HepG2 (cell line): ENCODE results near the gene UBAP1. TPM values are rescaled to one million over a fixed set of nuclear protein-coding genes. Genes with fewer than 3 reads are reported as not detected.

Experiments used
- ATAC-seq: fragments of 200-7000 bp; cut with Tn5 transposase; 3 replicates; pipeline ENCODE4 v1.9.1; 2020; ENCODE audit warnings: mild to moderate bottlenecking, moderate library complexity
- BruUV-seq: library from RNA; stranded (reverse); fragments of 400-500 nt; replicated peaks from 2 replicates; lab custom pipeline; 2021; lab: Mats Ljungman, UMichigan
- CTCF ChIA-PET: fragments of 300-600 bp; formaldehyde crosslinking; extraction: SDS; loops from one replicate; lab custom pipeline; 2021; ENCODE audit warnings: low total read pairs, inconsistent platforms, low intra/inter-chr PET ratio; lab: Yijun Ruan, JAX
- POLR2A ChIA-PET: fragments of 350-600 bp; sonication (Branson Sonifier 250); formaldehyde crosslinking; loops from one replicate; lab custom pipeline; 2020; ENCODE audit warnings: antibody characterized with exemption, inconsistent platforms; lab: Yijun Ruan, JAX
- DNase-seq: peaks from one replicate; pipeline ENCODE4 v3.0.0-alpha.2; 2015; ENCODE audit warnings: low spot score
- FAIRE-seq: peaks from 3 replicates; lab custom pipeline; 2011; peaks lifted over from hg19 to GRCh38; lab: Jason Lieb, UNC
- H2AFZ ChIP-seq: one replicate; pipeline ENCODE4 v1.6.1; 2011; ENCODE audit warnings: low read length, inconsistent platforms
- H3K27ac ChIP-seq: fragments of 300-600 bp; 3 replicates; pipeline ENCODE4 v1.8.0; 2011; ENCODE audit warnings: mixed run types, mild to moderate bottlenecking, mixed read lengths, low read length, inconsistent platforms; ENCODE audit not compliant: insufficient read depth; ENCODE audit errors: extremely low read length
- H3K27me3 ChIP-seq, 2 experiments: fragments of 200-600 bp in 1 of 2; 2 replicates in 1 of 2; 3 replicates in 1 of 2; pipeline versions ENCODE4 v1.6.0 to v1.8.0; 2011; ENCODE audit warnings: low read length in 2 of 2, mild to moderate bottlenecking in 2 of 2, moderate library complexity in 2 of 2, inconsistent platforms in 1 of 2; ENCODE audit not compliant: insufficient read depth in 2 of 2, control insufficient read depth in 1 of 2
- H3K36me3 ChIP-seq, 2 experiments: fragments of 200-600 bp in 1 of 2; replicated peaks in 1 of 2; 2 replicates in 1 of 2; 3 replicates in 1 of 2; pipeline versions ENCODE4 v1.5.1 to v1.8.0; 2011; ENCODE audit warnings: low read length in 2 of 2, inconsistent platforms in 1 of 2; ENCODE audit not compliant: insufficient read depth in 2 of 2, control insufficient read depth in 1 of 2
- H3K4me1 ChIP-seq: 2 replicates; pipeline ENCODE4 v1.5.1; 2012; ENCODE audit warnings: low read length, inconsistent platforms; ENCODE audit not compliant: insufficient read depth
- H3K4me2 ChIP-seq: 2 replicates; pipeline ENCODE4 v1.6.0; 2011; ENCODE audit warnings: low read depth, low read length, inconsistent platforms
- H3K4me3 ChIP-seq, 3 experiments: fragments of 200-600 bp in 1 of 3; sonication (generic), shearing (Covaris generic) in 1 of 3; replicated peaks in 1 of 3; 2 replicates each; pipeline ENCODE4 v1.5.1; 2011 to 2016; ENCODE audit warnings: low read length in 3 of 3, inconsistent platforms in 2 of 3, low read depth in 2 of 3, mild to moderate bottlenecking in 2 of 3, control low read depth in 1 of 3, mixed read lengths in 1 of 3; ENCODE audit not compliant: insufficient read depth in 1 of 3
- H3K79me2 ChIP-seq: one replicate; pipeline ENCODE4 v1.6.1; 2011; ENCODE audit warnings: low read length, inconsistent platforms; ENCODE audit not compliant: insufficient read depth
- H3K9ac ChIP-seq: 2 replicates; pipeline ENCODE4 v1.6.0; 2011; ENCODE audit warnings: mild to moderate bottlenecking, low read depth, low read length, inconsistent platforms; ENCODE audit not compliant: insufficient read depth
- H3K9me3 ChIP-seq: 2 replicates; pipeline ENCODE4 v1.5.1; 2012; ENCODE audit warnings: mild to moderate bottlenecking, low read length
- H4K20me1 ChIP-seq: 2 replicates; pipeline ENCODE4 v1.6.0; 2011; ENCODE audit warnings: inconsistent platforms, mild to moderate bottlenecking, low read length, moderate library complexity; ENCODE audit not compliant: insufficient read depth
- NFYC ChIP-seq: IDR thresholded peaks from 2 replicates; pipeline ENCODE4 v1.6.1; 2016; ENCODE audit warnings: missing genetic modification reagents, missing compliant biosample characterization
- NR3C1 ChIP-seq: sonication (generic); formaldehyde crosslinking; IDR thresholded peaks from 2 replicates; pipeline ENCODE4 v1.4.0; 2020; ENCODE audit warnings: missing genetic modification reagents
- ZNF235 ChIP-seq: sonication (generic); formaldehyde crosslinking; IDR thresholded peaks from 2 replicates; pipeline ENCODE4 v1.8.1; 2023; ENCODE audit warnings: mild to moderate bottlenecking, missing genetic modification reagents, borderline replicate concordance
- WGBS: methylation state at CpG from one replicate; pipeline ENCODE4 v1.1.6; 2017; ENCODE audit warnings: low lambda C conversion rate; 5-methylcytosine and 5-hydroxymethylcytosine counted together
- in situ Hi-C: cut with HindIII; loops from 2 replicates; pipeline ENCODE4 v1.10.0; 2017; ENCODE audit warnings: low pct_unique_long_range_greater_than_20kb; ENCODE audit not compliant: extremely low pct_ligation_motif_present
- intact Hi-C: fragments of 100-400 bp; cut with micrococcal nuclease; formaldehyde crosslinking; loops from one replicate; pipeline ENCODE4 v1.10.0; 2022; ENCODE audit not compliant: unreplicated experiment
- polyA plus RNA-seq, 8 experiments: library from polyadenylated mRNA; depleted of rRNA in 3 of 8; stranded (reverse) in 7 of 8; unstranded in 1 of 8; fragments of >200 nt; fragmentation: Illumina TruSeq in 4 of 8; extraction: Trizol in 4 of 8; gene quantifications; 2 replicates each; pipeline versions ENCODE4 v1.2.1 to v1.2.3, GENCODE V29; 2011 to 2016; ENCODE audit warnings: low read depth in 4 of 8, missing spikeins in 1 of 8, mixed read lengths in 1 of 8; ENCODE audit not compliant: insufficient read depth in 1 of 8
- total RNA-seq, 5 experiments: library from RNA; depleted of rRNA; stranded (reverse); fragments of >200 nt; fragmentation: Illumina TruSeq; extraction: Trizol; gene quantifications; 2 replicates each; pipeline ENCODE4 v1.2.3, GENCODE V29; 2016; ENCODE audit warnings: low read depth in 1 of 5
- TF ChIP-seq, protein P1 (sequence below): IDR thresholded peaks from 2 replicates; pipeline ENCODE4 v1.6.1; 2016; ENCODE audit warnings: low read depth, missing genetic modification reagents, missing compliant biosample characterization

Gene UBAP1
- total and polyA plus RNA-seq, 2 of the 13 experiments (the other 11 are each of a cell fraction or from before 2014, with no cell fraction given): 19.5 to 40.5 TPM

DNA sequence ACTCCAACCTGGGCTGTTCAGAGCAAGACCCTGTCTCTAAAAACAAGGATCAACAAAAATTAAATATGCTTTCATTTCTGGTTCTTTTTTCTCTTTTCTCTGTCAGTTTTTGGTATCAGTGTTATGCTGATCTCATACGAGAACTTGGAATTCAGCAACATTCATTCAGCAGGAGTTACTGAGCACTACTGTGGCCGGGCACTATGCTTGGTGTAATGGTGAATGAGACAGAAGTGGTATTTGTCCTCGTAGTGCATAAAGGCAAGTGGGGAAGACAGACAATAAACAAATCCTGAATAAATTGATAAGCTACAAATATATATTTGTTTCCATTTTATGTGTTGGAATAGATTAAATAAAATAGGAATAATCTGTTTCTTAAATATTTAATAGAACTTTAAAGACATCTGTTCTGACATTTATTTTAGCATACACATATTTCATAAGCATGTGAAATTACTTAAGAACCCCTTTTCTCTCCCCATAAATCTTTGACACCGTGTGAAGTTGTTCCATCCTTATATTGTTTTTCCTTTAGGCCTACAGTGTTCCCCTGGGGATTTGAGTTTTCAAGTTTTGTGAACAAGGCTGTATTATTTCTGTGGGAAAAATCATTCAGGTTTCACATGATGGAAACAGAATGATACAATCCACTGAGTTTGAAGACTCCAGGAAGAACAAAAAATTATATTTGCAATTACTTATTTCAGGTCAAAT is 24.6 kb downstream of the UBAP1 start:
- intact Hi-C loops: no loop called here
- WGBS: 90% methylated on average over 4 of the region's 4 CpGs
- peaks cover 6% of the 10 kb centered on the region for H4K20me1 ChIP-seq
- H3K4me1 ChIP-seq: peaks cover 21% of the 10 kb centered on the region
- H3K79me2 ChIP-seq: peaks cover 78% of the 10 kb centered on the region
- CTCF ChIA-PET: no interaction called here
- H3K9me3 ChIP-seq: no peaks in the 10 kb centered on the region
- no peak for TF ChIP-seq ZNF235 (CRISPR knock-in tag)
- no peak for TF ChIP-seq NFYC (CRISPR knock-in tag)
- no peak for TF ChIP-seq NR3C1
- TF ChIP-seq, protein P1, sequence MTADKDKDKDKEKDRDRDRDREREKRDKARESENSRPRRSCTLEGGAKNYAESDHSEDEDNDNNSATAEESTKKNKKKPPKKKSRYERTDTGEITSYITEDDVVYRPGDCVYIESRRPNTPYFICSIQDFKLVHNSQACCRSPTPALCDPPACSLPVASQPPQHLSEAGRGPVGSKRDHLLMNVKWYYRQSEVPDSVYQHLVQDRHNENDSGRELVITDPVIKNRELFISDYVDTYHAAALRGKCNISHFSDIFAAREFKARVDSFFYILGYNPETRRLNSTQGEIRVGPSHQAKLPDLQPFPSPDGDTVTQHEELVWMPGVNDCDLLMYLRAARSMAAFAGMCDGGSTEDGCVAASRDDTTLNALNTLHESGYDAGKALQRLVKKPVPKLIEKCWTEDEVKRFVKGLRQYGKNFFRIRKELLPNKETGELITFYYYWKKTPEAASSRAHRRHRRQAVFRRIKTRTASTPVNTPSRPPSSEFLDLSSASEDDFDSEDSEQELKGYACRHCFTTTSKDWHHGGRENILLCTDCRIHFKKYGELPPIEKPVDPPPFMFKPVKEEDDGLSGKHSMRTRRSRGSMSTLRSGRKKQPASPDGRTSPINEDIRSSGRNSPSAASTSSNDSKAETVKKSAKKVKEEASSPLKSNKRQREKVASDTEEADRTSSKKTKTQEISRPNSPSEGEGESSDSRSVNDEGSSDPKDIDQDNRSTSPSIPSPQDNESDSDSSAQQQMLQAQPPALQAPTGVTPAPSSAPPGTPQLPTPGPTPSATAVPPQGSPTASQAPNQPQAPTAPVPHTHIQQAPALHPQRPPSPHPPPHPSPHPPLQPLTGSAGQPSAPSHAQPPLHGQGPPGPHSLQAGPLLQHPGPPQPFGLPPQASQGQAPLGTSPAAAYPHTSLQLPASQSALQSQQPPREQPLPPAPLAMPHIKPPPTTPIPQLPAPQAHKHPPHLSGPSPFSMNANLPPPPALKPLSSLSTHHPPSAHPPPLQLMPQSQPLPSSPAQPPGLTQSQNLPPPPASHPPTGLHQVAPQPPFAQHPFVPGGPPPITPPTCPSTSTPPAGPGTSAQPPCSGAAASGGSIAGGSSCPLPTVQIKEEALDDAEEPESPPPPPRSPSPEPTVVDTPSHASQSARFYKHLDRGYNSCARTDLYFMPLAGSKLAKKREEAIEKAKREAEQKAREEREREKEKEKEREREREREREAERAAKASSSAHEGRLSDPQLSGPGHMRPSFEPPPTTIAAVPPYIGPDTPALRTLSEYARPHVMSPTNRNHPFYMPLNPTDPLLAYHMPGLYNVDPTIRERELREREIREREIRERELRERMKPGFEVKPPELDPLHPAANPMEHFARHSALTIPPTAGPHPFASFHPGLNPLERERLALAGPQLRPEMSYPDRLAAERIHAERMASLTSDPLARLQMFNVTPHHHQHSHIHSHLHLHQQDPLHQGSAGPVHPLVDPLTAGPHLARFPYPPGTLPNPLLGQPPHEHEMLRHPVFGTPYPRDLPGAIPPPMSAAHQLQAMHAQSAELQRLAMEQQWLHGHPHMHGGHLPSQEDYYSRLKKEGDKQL: no peak
- peaks cover 7 to 9% of the 10 kb centered on the region in 2 experiments; a peak in 4 of 5 replicates for H3K36me3 ChIP-seq
- POLR2A ChIA-PET: no interaction called here
- in situ Hi-C loops: no loop called here
- no peak overlapping the region for H3K27ac ChIP-seq
- no peak overlapping the region for H3K4me3 ChIP-seq
- ATAC-seq (no peak), FAIRE-seq (no peak), DNase-seq (no peak)
- no peaks in the 10 kb centered on the region for H3K27me3 ChIP-seq
- no peak overlapping the region for H2AFZ ChIP-seq
- H3K4me2 ChIP-seq: no peak overlapping the region
- TSS peak; percentile 21 for BruUV-seq
- H3K9ac ChIP-seq: no peak overlapping the region
